IMR-90 (cell line): Measurements from ENCODE around the gene ORMDL2.
"Not testable (repeated sequence)": the region's sequence is repeated elsewhere in the genome, so short reads cannot be mapped to it uniquely, and the experiment has no call there.

Experiments used
- BHLHE40 ChIP-seq: fragments of 150-350 bp; IDR thresholded peaks from 2 replicates; pipeline ENCODE4 v1.6.1; 2016; ENCODE audit warnings: mild to moderate bottlenecking, low read depth, low read length
- CTCF ChIP-seq: conservative IDR thresholded peaks from 2 replicates; pipeline ENCODE4 v1.5.1; 2012; ENCODE audit warnings: mild to moderate bottlenecking, low read depth, low read length, improper control_type of control experiment
- MAZ ChIP-seq: IDR thresholded peaks from 2 replicates; pipeline ENCODE4 v1.6.1; 2012; ENCODE audit warnings: low read depth, mild to moderate bottlenecking, low read length, improper control_type of control experiment, moderate library complexity, borderline replicate concordance
- POLR2A ChIP-seq: IDR thresholded peaks from 2 replicates; pipeline ENCODE4 v1.6.1; 2012; ENCODE audit warnings: mild to moderate bottlenecking, low read depth, low read length
- RAD21 ChIP-seq: IDR thresholded peaks from 2 replicates; pipeline ENCODE4 v1.6.1; 2012; ENCODE audit warnings: low read length, improper control_type of control experiment
- RCOR1 ChIP-seq: IDR thresholded peaks from 2 replicates; pipeline ENCODE4 v1.6.1; 2012; ENCODE audit warnings: mild to moderate bottlenecking, low read length, improper control_type of control experiment; ENCODE audit not compliant: insufficient replicate concordance
- RFX5 ChIP-seq: IDR thresholded peaks from 2 replicates; pipeline ENCODE4 v1.8.0; 2012; ENCODE audit warnings: low read depth, mild to moderate bottlenecking, low read length, moderate library complexity
- SMC3 ChIP-seq: fragments of 150-350 bp; IDR thresholded peaks from 2 replicates; pipeline ENCODE4 v1.6.1; 2016; ENCODE audit warnings: low read depth, mild to moderate bottlenecking, antibody characterized with exemption, low read length, moderate library complexity
- USF2 ChIP-seq: fragments of 150-350 bp; IDR thresholded peaks from 2 replicates; pipeline ENCODE4 v1.6.1; 2017; ENCODE audit warnings: mild to moderate bottlenecking, antibody characterized with exemption, low read length, low read depth

- not testable (repeated sequence) for TF ChIP-seq RCOR1, POLR2A, CTCF, SMC3, RAD21, BHLHE40, USF2, RFX5, MAZ
These were observed 45.1 kb downstream of the ORMDL2 start for GRCh38 chr12:55862931-55863330.
